WERI-Rb-1 (cell line): Measurements from ENCODE around the gene GPC3.

ENCODE experiments used
- DNase-seq: peaks from one replicate; pipeline ENCODE4 v3.0.0-alpha.2; 2020
- H3K27ac ChIP-seq: fragments of 250-450 bp; sonication (Bioruptor Pico); 2 replicates; pipeline ENCODE4 v1.5.1; 2020; ENCODE audit warnings: mild to moderate bottlenecking, moderate library complexity
- H3K27me3 ChIP-seq: fragments of 250-450 bp; sonication (Bioruptor Pico); 2 replicates; pipeline ENCODE4 v1.5.1; 2021; ENCODE audit warnings: mild to moderate bottlenecking, low read depth, moderate library complexity; ENCODE audit not compliant: insufficient read depth, severe bottlenecking
- H3K36me3 ChIP-seq: fragments of 250-450 bp; sonication (Bioruptor Pico); 2 replicates; pipeline ENCODE4 v1.5.1; 2020; ENCODE audit warnings: mild to moderate bottlenecking, moderate library complexity
- H3K4me3 ChIP-seq: 2 replicates; pipeline ENCODE4 v1.5.1; 2011; ENCODE audit warnings: low read depth, mild to moderate bottlenecking, control low read depth, low read length
- H3K9me3 ChIP-seq: fragments of 250-450 bp; sonication (Bioruptor Pico); 2 replicates; pipeline ENCODE4 v1.5.1; 2021; ENCODE audit warnings: mild to moderate bottlenecking, moderate library complexity; ENCODE audit not compliant: severe bottlenecking
- CTCF ChIP-seq: IDR thresholded peaks from 2 replicates; pipeline ENCODE4 v1.5.1; 2011; ENCODE audit warnings: low read depth, mild to moderate bottlenecking, control low read depth, inconsistent platforms, low read length

GPC3 gene

GRCh38 chrX:133980832-133981588 is 4.4 kb downstream of the GPC3 start:
- H3K36me3 ChIP-seq = no peaks in the 10 kb centered on the region
- H3K9me3 ChIP-seq = no peaks in the 10 kb centered on the region
- H3K27me3 ChIP-seq = peaks cover 73% of the 10 kb centered on the region
- no peak for DNase-seq
- no peak overlapping the region for H3K27ac ChIP-seq
- no peak for TF ChIP-seq CTCF
- H3K4me3 ChIP-seq = no peak overlapping the region

DNA sequence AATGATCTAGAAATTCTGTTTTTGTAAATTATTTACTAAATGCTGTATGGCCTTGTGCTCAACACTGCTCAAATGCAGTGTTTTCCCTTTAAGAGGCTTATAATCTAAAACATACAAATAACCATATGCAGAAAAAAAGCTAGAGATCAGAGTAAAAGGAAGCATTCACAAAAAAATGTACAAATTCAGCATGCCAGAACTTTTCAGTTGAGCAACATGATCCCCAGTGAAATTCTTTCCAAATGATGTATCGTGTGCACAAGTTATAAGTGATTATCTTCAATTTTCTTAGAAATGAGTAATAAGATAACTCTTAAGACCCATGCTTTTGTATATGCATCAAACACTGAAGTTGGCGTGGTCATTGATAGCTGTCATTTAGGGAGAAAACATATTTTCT is 5.0 kb downstream of the GPC3 start:
- DNase-seq = no peak
- H3K4me3 ChIP-seq = no peak overlapping the region
- H3K27ac ChIP-seq = no peak overlapping the region
- no peak for TF ChIP-seq CTCF
- no peaks in the 10 kb centered on the region for H3K9me3 ChIP-seq
- peaks cover 71% of the 10 kb centered on the region for H3K27me3 ChIP-seq
- H3K36me3 ChIP-seq = no peaks in the 10 kb centered on the region

- no peak for DNase-seq
- Histone ChIP-seq H3K27ac (no peak overlapping the region), H3K36me3 (no peaks in the 10 kb centered on the region), H3K4me3 (no peak overlapping the region), H3K27me3 (peaks cover 65% of the 10 kb centered on the region), H3K9me3 (no peaks in the 10 kb centered on the region)
- TF ChIP-seq CTCF = no peak
Measured at GRCh38 chrX:133979641-133980230, 5.7 kb downstream of the GPC3 start.

- Histone ChIP-seq H3K9me3 (no peaks in the 10 kb centered on the region), H3K4me3 (no peak overlapping the region)
Measured at GRCh38 chrX:133973704-133974103, 11.7 kb downstream of the GPC3 start.

DNA sequence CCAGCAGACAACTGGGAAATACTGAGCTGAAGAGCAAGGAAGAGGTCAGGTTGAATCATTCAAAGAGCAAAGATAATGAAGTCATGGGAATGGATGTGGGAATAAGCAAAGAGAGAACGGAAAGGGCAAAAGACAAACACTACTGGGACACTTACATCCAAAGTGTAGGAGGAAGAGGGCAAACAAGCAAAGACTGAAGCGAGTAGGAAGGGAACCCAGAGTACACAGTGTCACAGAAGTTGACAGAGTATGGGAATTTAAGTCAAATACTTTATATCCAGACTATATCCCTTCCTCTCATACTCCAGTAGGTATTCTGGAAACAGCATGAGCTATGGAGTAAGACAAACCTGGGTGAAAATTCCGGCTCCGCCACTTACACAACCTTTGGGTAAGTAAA is 12.5 kb downstream of the GPC3 start:
- TF ChIP-seq CTCF = no peak
- no peak overlapping the region for H3K27ac ChIP-seq
- H3K9me3 ChIP-seq = no peaks in the 10 kb centered on the region
- no peak overlapping the region for H3K4me3 ChIP-seq
- H3K36me3 ChIP-seq = no peaks in the 10 kb centered on the region
- H3K27me3 ChIP-seq = peaks cover 45% of the 10 kb centered on the region
- no peak for DNase-seq

More at GRCh38 chrX:133973704-133974103, 11.7 kb downstream of the GPC3 start:
- Histone ChIP-seq H3K27me3 (peaks cover 45% of the 10 kb centered on the region), H3K27ac (no peak overlapping the region), H3K36me3 (no peaks in the 10 kb centered on the region)
- TF ChIP-seq CTCF = no peak
- no peak for DNase-seq
